GM08714 (cell line): Measurements from ENCODE around the gene INTS6.

ENCODE experiments used
- H3K4me3 ChIP-seq: fragments of 200-500 bp; sonication (Bioruptor generic); 2 replicates; pipeline ENCODE4 v1.5.1; 2014; ENCODE audit warnings: mild to moderate bottlenecking, low read length, inconsistent platforms
- ZNF274 ChIP-seq: IDR thresholded peaks from 2 replicates; pipeline ENCODE4 v1.6.1; 2012; ENCODE audit warnings: mild to moderate bottlenecking, low read depth, low read length

INTS6 gene

DNA sequence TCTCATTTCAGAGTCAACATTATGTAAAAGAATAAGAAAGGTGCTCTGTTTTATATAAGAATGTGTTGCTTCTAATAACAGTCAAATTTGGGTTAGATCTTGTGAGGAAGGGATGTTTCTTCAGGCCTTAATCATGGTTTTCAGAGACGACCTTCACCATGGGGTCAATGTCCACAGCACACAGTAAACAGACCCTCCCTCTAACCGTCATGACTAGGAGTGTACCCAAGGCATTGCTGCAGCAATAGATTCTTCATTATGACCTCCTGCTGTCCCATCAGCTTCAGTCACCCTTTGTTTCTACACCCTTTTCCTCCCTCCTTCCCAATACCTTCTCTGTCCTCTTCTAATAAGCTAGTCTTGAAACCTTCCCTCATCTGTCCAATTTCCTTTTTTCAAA lies 97.6 kb downstream of the INTS6 start:
- no peak overlapping the region for H3K4me3 ChIP-seq
- TF ChIP-seq ZNF274 = no peak

DNA sequence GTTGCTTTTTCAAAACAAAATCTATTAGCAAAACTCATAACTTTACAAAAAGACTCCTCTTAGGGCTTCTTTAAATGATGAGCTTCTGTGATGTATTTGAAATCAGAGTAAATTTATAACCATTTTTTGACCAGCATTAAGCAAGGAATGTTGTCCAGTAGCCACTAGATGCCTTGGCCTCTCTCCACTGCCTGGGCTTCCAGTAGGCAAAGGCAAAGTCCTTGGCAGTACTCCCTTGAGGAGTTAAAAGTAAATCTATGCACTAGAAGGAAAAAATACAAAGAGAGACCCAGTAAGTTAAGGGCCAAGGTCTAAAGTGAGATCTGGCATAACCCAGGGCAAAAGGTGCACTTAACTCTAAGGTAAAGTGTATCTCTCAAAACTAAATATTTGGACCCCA lies 103.8 kb downstream of the INTS6 start:
- TF ChIP-seq ZNF274 = no peak
- no peak overlapping the region for H3K4me3 ChIP-seq

DNA sequence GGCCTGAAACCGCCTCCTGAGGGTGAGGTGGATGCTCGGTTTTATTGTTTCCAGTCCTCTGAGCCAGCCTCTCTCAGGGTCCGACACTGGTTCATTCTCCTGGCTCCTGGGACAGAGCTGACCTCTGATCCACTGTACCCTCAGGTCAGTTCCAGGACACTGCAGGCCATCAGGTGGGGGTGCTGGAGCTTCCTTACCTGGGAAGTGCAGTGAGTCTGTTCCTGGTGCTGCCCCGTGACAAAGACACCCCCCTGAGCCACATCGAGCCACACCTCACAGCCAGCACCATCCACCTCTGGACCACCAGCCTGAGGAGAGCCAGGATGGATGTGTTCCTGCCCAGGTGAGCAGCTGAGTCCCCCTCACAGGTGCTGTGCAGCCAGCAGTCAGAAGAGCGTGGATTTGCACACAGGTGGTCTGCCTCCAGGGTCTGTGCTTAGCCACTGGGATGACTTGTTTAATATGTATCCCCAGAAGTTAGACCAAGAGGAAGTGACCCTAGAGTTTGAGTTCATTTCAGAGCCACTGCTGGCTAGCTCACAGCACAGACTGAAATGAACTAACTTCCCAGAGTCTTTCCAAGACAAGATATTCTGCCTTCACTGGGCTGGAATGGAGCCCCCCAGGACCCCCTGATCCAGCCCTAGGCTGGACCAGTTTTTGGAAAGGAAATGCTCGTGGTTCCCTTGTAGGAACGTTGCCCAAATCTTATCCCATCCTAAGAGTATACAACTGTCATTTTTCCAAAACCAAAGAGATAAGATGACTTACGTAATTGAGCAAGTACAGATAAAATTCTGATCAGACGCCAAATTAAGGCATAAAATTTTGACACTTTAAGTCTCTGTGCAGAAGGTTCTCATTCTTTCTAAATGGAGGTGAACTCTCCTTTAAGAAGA lies 104.5 kb downstream of the INTS6 start:
- TF ChIP-seq ZNF274 = no peak
- no peak overlapping the region for H3K4me3 ChIP-seq

DNA sequence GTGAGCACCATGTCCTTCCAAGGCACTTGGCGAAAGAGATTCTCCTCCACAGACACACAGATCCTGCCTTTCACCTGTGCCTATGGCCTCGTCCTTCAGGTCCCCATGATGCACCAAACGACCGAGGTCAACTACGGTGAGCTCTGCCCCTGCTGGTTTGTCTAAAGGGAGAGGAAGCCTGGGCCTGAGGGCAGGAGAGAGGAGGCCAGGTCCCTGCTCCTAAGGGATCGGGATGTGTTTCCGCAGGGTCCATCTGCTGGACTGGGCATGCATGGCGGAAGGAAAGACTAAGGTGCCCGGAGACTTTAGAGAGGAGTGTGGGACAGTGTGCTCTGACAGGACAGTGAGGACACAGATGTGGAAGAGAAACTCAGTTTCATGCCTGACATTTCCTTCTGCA lies 105.7 kb downstream of the INTS6 start:
- no peak for TF ChIP-seq ZNF274
- no peak overlapping the region for H3K4me3 ChIP-seq

DNA sequence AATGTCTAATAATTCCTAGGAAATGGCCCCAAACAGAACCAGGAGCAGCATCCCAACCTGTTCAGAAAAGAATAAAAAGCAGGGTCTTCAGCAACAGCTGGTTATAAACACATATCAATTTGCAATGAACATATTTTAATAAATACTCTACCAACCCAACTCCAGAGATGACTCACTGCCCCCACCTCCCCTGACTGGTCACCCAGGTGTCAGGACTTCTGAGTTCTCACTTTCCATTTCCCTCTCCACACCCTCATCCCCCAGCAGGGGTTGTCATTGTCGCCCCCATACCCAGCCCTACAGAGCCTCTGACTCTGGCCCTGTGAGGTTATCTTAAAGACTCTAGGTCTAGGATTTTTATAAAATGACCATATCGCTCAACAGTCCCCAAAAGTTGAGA lies 106.4 kb downstream of the INTS6 start:
- H3K4me3 ChIP-seq = no peak overlapping the region
- TF ChIP-seq ZNF274 = no peak

DNA sequence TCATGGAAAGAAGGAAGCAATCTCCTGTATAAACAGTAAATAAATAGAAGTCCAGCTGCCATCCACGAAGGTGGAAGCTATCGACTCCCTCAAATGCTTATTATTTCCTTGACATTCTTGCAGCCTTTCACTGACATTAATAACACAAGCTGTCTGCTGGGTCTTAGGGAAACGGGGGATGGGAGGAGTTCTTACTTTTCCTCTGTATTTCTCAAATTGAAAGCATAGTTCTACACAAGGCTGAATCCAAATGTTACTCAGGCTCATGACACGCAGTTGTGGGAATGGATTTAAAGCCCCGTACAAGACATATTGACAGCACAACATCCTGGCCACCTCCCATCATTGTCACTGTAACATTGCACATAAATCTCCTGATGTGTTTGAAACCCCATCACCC lies 109.4 kb downstream of the INTS6 start:
- no peak overlapping the region for H3K4me3 ChIP-seq

DNA sequence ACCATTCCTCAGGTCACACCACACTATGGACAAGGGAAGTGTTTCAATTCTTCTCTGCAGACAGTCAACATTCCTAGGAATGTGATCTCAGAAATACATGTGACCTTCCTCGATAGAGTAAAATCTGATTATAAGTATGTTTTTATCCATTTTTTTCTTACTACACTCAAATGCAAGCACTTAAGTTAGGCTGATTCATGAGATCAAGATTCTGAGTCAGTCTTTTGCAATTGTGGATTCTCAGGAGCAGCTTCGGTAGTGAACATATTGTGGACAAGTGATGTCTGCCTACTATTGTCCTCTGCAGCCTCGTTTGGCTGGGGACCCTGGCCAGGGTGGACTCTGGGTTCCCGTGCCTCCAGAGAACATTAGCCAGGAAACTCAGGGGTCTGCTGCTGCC lies 110.1 kb downstream of the INTS6 start:
- no peak overlapping the region for H3K4me3 ChIP-seq
- no peak for TF ChIP-seq ZNF274

More for the DNA sequence above, 109.4 kb downstream of the INTS6 start:
- TF ChIP-seq ZNF274 = no peak

DNA sequence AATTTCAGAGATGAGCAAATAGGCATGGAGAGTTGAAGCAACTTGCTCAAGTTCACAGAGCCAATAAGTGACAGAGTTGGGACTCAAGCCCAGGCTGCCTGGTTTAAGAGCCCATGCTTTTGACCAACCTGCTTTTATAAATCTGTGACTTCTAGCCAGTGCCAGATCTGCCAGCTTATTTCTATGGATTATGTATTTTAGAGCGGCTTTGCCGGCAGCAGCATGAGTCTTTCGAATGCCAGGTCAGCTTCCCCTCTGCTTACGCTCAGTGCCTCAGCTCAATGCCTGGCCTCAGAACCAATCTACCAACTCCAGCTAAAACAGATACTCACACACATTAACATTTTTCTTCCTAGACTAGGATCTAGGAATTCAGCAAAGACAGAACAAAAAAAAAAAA lies 111.0 kb downstream of the INTS6 start:
- no peak for TF ChIP-seq ZNF274
- H3K4me3 ChIP-seq = no peak overlapping the region

DNA sequence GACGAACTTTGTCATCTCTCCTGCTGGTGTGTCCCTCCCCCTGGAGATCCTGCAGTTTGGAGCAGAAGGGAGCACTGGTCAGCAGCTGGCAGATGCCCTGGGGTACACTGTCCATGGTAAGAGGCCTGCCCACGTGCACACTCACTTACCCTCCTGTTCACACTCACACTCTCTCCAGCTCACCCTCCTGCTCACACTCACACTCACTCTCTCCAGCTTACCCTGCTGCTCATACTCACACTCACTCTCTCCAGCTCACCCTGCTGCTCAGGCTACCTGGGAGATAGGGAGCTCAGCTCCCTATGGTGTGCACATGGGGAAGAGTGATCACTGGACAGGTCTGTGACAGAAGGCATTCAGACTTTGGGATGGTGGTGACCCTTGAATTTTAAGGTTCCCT lies 111.6 kb downstream of the INTS6 start:
- TF ChIP-seq ZNF274 = no peak

DNA sequence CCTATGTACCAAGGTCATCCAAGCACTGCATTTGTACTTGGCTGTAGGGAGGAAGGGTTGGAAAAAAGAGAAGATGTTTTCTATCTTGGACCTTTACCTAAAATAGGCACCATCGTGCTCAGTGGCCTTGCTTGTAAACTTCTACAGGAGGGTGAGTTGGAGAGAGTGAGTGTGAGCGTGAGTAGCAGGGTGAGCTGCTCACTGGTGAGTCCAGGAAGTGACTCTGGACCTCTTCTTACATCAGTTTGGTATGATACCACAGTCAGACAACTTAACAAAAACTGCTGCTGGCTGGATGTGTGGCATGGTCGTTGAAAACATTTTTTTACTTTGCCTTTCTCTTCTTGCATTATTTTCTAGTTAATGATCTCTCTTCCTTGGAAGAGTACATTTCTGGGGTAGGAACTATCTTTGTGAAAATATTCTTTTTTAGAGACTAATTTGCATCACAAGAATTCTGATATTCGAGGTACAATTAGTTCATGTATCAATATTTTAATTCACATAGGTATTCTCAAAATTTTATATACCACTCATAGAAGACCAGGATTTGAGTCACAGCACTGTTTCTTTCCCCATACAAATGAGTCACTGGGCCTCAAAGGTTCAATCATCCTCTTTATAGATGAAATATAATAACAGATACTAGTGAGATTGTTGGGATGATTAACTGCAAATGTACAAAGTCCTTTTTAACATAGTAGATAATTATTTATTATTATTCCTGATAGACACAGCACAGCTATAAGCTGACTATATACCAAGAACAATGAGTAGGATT lies 112.7 kb downstream of the INTS6 start:
- no peak overlapping the region for H3K4me3 ChIP-seq
- TF ChIP-seq ZNF274 = no peak

More for the DNA sequence above, 111.6 kb downstream of the INTS6 start:
- no peak overlapping the region for H3K4me3 ChIP-seq

DNA sequence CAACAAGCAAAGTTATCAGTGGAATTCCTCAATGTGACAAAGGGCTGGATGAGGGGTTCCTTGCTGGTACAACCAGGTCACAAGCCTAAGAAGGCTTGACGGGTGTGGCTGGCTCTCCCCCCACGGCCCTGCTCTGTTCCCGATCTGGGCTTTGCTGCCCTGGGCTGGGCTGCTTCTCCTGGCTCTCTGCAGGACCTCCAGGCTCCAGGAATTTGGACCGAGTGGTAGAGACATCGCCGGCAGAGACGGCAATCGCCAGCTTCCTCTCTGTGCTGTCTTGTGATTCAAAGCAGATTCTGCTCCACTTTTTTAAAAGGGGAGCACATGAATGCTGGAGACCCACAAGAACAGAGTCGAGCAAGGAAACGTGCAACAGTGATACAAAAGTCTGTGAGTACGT lies 113.5 kb downstream of the INTS6 start, which contains the start of gene SERPINE3:
Gene SERPINE3, plus strand, starts transcription at position 338 of the 400 bp plus-strand sequence. CDS start 1,401 bp downstream, outside the sequence.
- H3K4me3 ChIP-seq = no peak within 1 kb of the TSS
- TF ChIP-seq ZNF274 = no peak

DNA sequence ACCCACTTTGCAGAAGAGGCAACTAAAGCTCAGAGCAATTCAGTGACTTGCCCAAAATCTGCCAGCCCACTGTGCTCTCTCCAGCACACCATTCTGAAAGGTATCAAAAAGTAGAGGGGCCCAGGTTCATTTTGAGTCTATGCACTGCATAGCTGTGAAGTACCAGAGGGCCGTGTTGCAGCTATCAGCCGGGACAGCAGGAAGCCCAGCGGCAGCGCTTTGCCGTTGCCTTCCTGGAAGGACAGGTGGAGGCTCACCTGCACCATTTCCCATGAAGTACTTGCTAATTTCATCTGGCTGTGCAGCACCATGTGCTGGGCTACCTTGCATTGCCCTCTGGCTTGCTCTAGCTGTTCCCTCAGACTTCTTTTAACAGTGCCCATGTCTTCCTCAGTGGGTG lies 116.1 kb downstream of the INTS6 start:
- no peak overlapping the region for H3K4me3 ChIP-seq
- no peak for TF ChIP-seq ZNF274

DNA sequence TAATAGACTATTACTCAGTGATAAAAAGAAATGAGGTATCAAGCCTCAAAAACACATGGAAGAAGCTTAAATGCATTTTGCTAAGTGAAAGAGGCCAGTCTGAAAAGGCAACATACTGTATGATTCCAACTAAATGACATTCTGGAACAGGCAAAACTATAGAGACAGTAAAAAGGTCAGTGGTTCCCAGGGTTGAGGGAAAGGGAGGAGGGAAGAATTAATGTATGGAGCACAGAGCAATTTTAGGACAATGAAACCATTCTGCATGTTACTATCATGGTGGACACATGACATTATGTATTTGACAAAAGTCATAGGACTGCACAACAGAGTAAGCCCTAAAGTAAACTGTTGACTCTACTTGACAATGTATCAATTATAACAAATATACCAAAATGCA lies 119.0 kb downstream of the INTS6 start:
- H3K4me3 ChIP-seq = no peak overlapping the region
- TF ChIP-seq ZNF274 = no peak

DNA sequence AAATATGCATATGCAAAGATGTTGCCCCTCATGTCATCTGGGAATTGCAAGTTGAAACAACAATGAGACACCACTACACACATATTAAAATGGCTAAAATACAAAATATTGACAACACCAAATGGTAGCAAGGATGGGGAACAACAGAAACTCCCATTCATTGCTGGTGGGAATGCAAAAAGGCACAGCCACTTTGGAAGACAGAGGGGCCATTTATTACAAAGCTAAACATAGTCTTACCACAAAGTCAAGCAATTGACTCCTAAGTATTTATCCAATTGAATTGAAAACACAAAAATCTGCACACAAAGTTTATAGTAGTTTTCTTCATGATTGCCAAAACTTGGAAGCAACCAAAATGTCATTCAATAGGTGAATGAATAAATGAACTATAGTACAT lies 119.4 kb downstream of the INTS6 start:
- H3K4me3 ChIP-seq = no peak overlapping the region
- TF ChIP-seq ZNF274 = no peak
